ENCODE measurements around the gene PAPOLA.

Gene PAPOLA

GRCh38 chr14:96559571-96559970, 57.4 kb downstream of the PAPOLA start:
- DNase-seq (ENCODE audit: low read depth, low spot score) = no peak
- H3K9me3 ChIP-seq (ENCODE audit: control insufficient read depth, insufficient read depth, low read length) = no peaks in the 10 kb centered on the region
- no peak overlapping the region for H3K4me3 ChIP-seq (ENCODE audit: low read length)
- H3K4me1 ChIP-seq (ENCODE audit: control insufficient read depth, insufficient read depth, low read length) = no peaks in the 10 kb centered on the region
- H3K27me3 ChIP-seq (ENCODE audit: control insufficient read depth, insufficient read depth, low read length) = no peaks in the 10 kb centered on the region
- no CpG with 5 or more reads among the region's 1 CpG for WGBS (ENCODE audit: insufficient coverage, insufficient read length)
- no peak overlapping the region for H3K27ac ChIP-seq (ENCODE audit: low read length)
- peaks cover 9% of the 10 kb centered on the region; the same call in 1 of the 2 replicates for H3K36me3 ChIP-seq (ENCODE audit: control insufficient read depth, insufficient read depth, low read length)

GRCh38 chr14:96564389-96564788, 62.2 kb downstream of the PAPOLA start:
- no peak for DNase-seq (ENCODE audit: low read depth, low spot score)
- WGBS (ENCODE audit: insufficient coverage, insufficient read length) = no CpG with 5 or more reads among the region's 1 CpG
- Histone ChIP-seq H3K4me1 (ENCODE audit: control insufficient read depth, insufficient read depth, low read length) (no peaks in the 10 kb centered on the region), H3K36me3 (ENCODE audit: control insufficient read depth, insufficient read depth, low read length) (no peaks in the 10 kb centered on the region; the same call in 1 of the 2 replicates), H3K4me3 (ENCODE audit: low read length) (no peak overlapping the region), H3K27ac (ENCODE audit: low read length) (no peak overlapping the region), H3K27me3 (ENCODE audit: control insufficient read depth, insufficient read depth, low read length) (no peaks in the 10 kb centered on the region), H3K9me3 (ENCODE audit: control insufficient read depth, insufficient read depth, low read length) (no peaks in the 10 kb centered on the region)

GRCh38 chr14:96565811-96566210, 63.6 kb downstream of the PAPOLA start:
- H3K27me3 ChIP-seq (ENCODE audit: control insufficient read depth, insufficient read depth, low read length) = no peaks in the 10 kb centered on the region
- WGBS (ENCODE audit: insufficient coverage, insufficient read length) = no CpG with 5 or more reads among the region's 2 CpGs
- H3K36me3 ChIP-seq (ENCODE audit: control insufficient read depth, insufficient read depth, low read length) = no peaks in the 10 kb centered on the region; the same call in 1 of the 2 replicates
- H3K9me3 ChIP-seq (ENCODE audit: control insufficient read depth, insufficient read depth, low read length) = no peaks in the 10 kb centered on the region
- H3K4me1 ChIP-seq (ENCODE audit: control insufficient read depth, insufficient read depth, low read length) = peaks cover 2% of the 10 kb centered on the region; the same call in 1 of the 2 replicates
- no peak overlapping the region for H3K27ac ChIP-seq (ENCODE audit: low read length)
- no peak for DNase-seq (ENCODE audit: low read depth, low spot score)
- no peak overlapping the region for H3K4me3 ChIP-seq (ENCODE audit: low read length)

GRCh38 chr14:96567289-96567899, 65.2 kb downstream of the PAPOLA start:
- Histone ChIP-seq H3K27me3 (ENCODE audit: control insufficient read depth, insufficient read depth, low read length) (no peaks in the 10 kb centered on the region), H3K36me3 (ENCODE audit: control insufficient read depth, insufficient read depth, low read length) (no peaks in the 10 kb centered on the region; the same call in 1 of the 2 replicates), H3K27ac (ENCODE audit: low read length) (no peak overlapping the region), H3K4me3 (ENCODE audit: low read length) (no peak overlapping the region), H3K4me1 (ENCODE audit: control insufficient read depth, insufficient read depth, low read length) (peaks cover 2% of the 10 kb centered on the region; the same call in 1 of the 2 replicates), H3K9me3 (ENCODE audit: control insufficient read depth, insufficient read depth, low read length) (no peaks in the 10 kb centered on the region)
- no CpG with 5 or more reads among the region's 3 CpGs for WGBS (ENCODE audit: insufficient coverage, insufficient read length)
- no peak for DNase-seq (ENCODE audit: low read depth, low spot score)

GRCh38 chr14:96568621-96569020, 66.4 kb downstream of the PAPOLA start:
- Histone ChIP-seq H3K4me3 (ENCODE audit: low read length) (no peak overlapping the region), H3K36me3 (ENCODE audit: control insufficient read depth, insufficient read depth, low read length) (no peaks in the 10 kb centered on the region; the same call in 1 of the 2 replicates), H3K9me3 (ENCODE audit: control insufficient read depth, insufficient read depth, low read length) (no peaks in the 10 kb centered on the region), H3K27ac (ENCODE audit: low read length) (no peak overlapping the region), H3K27me3 (ENCODE audit: control insufficient read depth, insufficient read depth, low read length) (no peaks in the 10 kb centered on the region), H3K4me1 (ENCODE audit: control insufficient read depth, insufficient read depth, low read length) (peaks cover 5% of the 10 kb centered on the region; the same call in 1 of the 2 replicates)
- DNase-seq (ENCODE audit: low read depth, low spot score) = no peak

GRCh38 chr14:96571311-96571710, 69.1 kb downstream of the PAPOLA start:
- no CpG with 5 or more reads among the region's 4 CpGs for WGBS (ENCODE audit: insufficient coverage, insufficient read length)
- DNase-seq (ENCODE audit: low read depth, low spot score) = no peak
- Histone ChIP-seq H3K27me3 (ENCODE audit: control insufficient read depth, insufficient read depth, low read length) (no peaks in the 10 kb centered on the region), H3K4me3 (ENCODE audit: low read length) (no peak overlapping the region), H3K27ac (ENCODE audit: low read length) (no peak overlapping the region), H3K36me3 (ENCODE audit: control insufficient read depth, insufficient read depth, low read length) (no peaks in the 10 kb centered on the region), H3K4me1 (ENCODE audit: control insufficient read depth, insufficient read depth, low read length) (peaks cover 5% of the 10 kb centered on the region; the same call in 1 of the 2 replicates), H3K9me3 (ENCODE audit: control insufficient read depth, insufficient read depth, low read length) (no peaks in the 10 kb centered on the region)

GRCh38 chr14:96573473-96574100, 71.4 kb downstream of the PAPOLA start:
- Histone ChIP-seq H3K27ac (ENCODE audit: low read length) (no peak overlapping the region), H3K4me3 (ENCODE audit: low read length) (no peak overlapping the region), H3K9me3 (ENCODE audit: control insufficient read depth, insufficient read depth, low read length) (no peaks in the 10 kb centered on the region), H3K4me1 (ENCODE audit: control insufficient read depth, insufficient read depth, low read length) (peaks cover 5% of the 10 kb centered on the region; the same call in 1 of the 2 replicates), H3K27me3 (ENCODE audit: control insufficient read depth, insufficient read depth, low read length) (no peaks in the 10 kb centered on the region), H3K36me3 (ENCODE audit: control insufficient read depth, insufficient read depth, low read length) (no peaks in the 10 kb centered on the region)
- DNase-seq (ENCODE audit: low read depth, low spot score) = no peak
- no CpG with 5 or more reads among the region's 5 CpGs for WGBS (ENCODE audit: insufficient coverage, insufficient read length)

- WGBS (ENCODE audit: insufficient coverage, insufficient read length) = 100% methylated on average over 1 of the region's 2 CpGs
- H3K36me3 ChIP-seq (ENCODE audit: control insufficient read depth, insufficient read depth, low read length) = no peaks in the 10 kb centered on the region
- H3K27me3 ChIP-seq (ENCODE audit: control insufficient read depth, insufficient read depth, low read length) = no peaks in the 10 kb centered on the region
- H3K4me3 ChIP-seq (ENCODE audit: low read length) = no peak overlapping the region
- no peak for DNase-seq (ENCODE audit: low read depth, low spot score)
- H3K9me3 ChIP-seq (ENCODE audit: control insufficient read depth, insufficient read depth, low read length) = no peaks in the 10 kb centered on the region
- H3K4me1 ChIP-seq (ENCODE audit: control insufficient read depth, insufficient read depth, low read length) = peaks cover 5% of the 10 kb centered on the region; the same call in 1 of the 2 replicates
- no peak overlapping the region for H3K27ac ChIP-seq (ENCODE audit: low read length)
These were observed 72.0 kb downstream of the PAPOLA start for GRCh38 chr14:96574171-96574632.

- H3K36me3 ChIP-seq (ENCODE audit: control insufficient read depth, insufficient read depth, low read length) = no peaks in the 10 kb centered on the region
- no peaks in the 10 kb centered on the region for H3K27me3 ChIP-seq (ENCODE audit: control insufficient read depth, insufficient read depth, low read length)
- H3K9me3 ChIP-seq (ENCODE audit: control insufficient read depth, insufficient read depth, low read length) = no peaks in the 10 kb centered on the region
- H3K4me1 ChIP-seq (ENCODE audit: control insufficient read depth, insufficient read depth, low read length) = peaks cover 5% of the 10 kb centered on the region; the same call in 1 of the 2 replicates
- no CpG with 5 or more reads among the region's 6 CpGs for WGBS (ENCODE audit: insufficient coverage, insufficient read length)
- H3K27ac ChIP-seq (ENCODE audit: low read length) = no peak overlapping the region
- no peak for DNase-seq (ENCODE audit: low read depth, low spot score)
- H3K4me3 ChIP-seq (ENCODE audit: low read length) = no peak overlapping the region
These were observed 72.8 kb downstream of the PAPOLA start for GRCh38 chr14:96574633-96575632.

- Histone ChIP-seq H3K36me3 (ENCODE audit: control insufficient read depth, insufficient read depth, low read length) (no peaks in the 10 kb centered on the region), H3K4me3 (ENCODE audit: low read length) (no peak overlapping the region), H3K27ac (ENCODE audit: low read length) (no peak overlapping the region), H3K4me1 (ENCODE audit: control insufficient read depth, insufficient read depth, low read length) (peaks cover 2% of the 10 kb centered on the region; the same call in 1 of the 2 replicates), H3K9me3 (ENCODE audit: control insufficient read depth, insufficient read depth, low read length) (no peaks in the 10 kb centered on the region), H3K27me3 (ENCODE audit: control insufficient read depth, insufficient read depth, low read length) (no peaks in the 10 kb centered on the region)
- no CpG with 5 or more reads among the region's 6 CpGs for WGBS (ENCODE audit: insufficient coverage, insufficient read length)
- no peak for DNase-seq (ENCODE audit: low read depth, low spot score)
These were observed 74.2 kb downstream of the PAPOLA start for GRCh38 chr14:96576359-96576758.
